NB4 (cell line): ENCODE data around the gene LIN37.

Experiments
- CTCF ChIP-seq: IDR thresholded peaks from one replicate; pipeline ENCODE4 v1.5.1; 2012; ENCODE audit warnings: low read depth, low read length
- POLR2A ChIP-seq: IDR thresholded peaks from 2 replicates; pipeline ENCODE4 v1.6.1; 2011; ENCODE audit warnings: mild to moderate bottlenecking; ENCODE audit not compliant: insufficient read length; ENCODE audit errors: extremely low read depth

GRCh38 chr19:35748106-35749020, at the start of gene LIN37:
- no peak for TF ChIP-seq CTCF
- no peak for TF ChIP-seq POLR2A
